ENCODE data around the gene RILPL2.
"Not testable (repeated sequence)": the region's sequence is repeated elsewhere in the genome, so short reads cannot be mapped to it uniquely, and the experiment has no call there.

The RILPL2 gene

GRCh38 chr12:123441523-123442164 lies 5.2 kb upstream of the RILPL2 start:
- Mint-ChIP-seq H3K27ac (no peak overlapping the region), H3K4me1 (ENCODE audit: low read depth) (peaks cover 23% of the 10 kb centered on the region), H3K4me3 (no peak overlapping the region), H3K27me3 (no peaks in the 10 kb centered on the region), H3K36me3 (ENCODE audit: low read depth) (no peaks in the 10 kb centered on the region), H3K9me3 (no peaks in the 10 kb centered on the region)
- no peak for DNase-seq

DNA sequence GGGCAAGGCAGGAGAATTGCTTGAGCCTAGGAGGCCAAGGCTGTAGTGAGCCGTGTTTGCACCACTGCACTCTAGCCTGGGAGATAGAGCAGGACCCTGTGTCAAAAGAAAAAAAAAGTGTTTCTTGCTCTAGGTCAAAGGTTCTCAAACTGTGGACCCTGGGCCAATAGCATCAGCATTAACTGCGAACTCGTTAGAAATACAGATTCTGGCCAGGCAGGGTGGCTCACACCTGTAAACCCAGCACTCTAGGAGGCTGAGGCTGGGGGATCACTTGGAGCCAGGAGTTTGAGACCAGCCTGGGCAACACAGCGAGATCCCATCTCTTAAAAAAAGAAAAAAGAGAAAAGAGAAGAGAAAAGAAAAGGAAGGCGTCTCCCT lies 858 bp downstream of the RILPL2 start:
- Mint-ChIP-seq H3K4me3 (peak overlapping the region; percentile 96), H3K36me3 (ENCODE audit: low read depth) (peaks cover 49% of the 10 kb centered on the region), H3K9me3 (no peaks in the 10 kb centered on the region), H3K27me3 (no peaks in the 10 kb centered on the region), H3K27ac (peak overlapping the region; percentile 99), H3K4me1 (ENCODE audit: low read depth) (peaks cover 58% of the 10 kb centered on the region)
- no peak for DNase-seq

- Mint-ChIP-seq H3K27ac (peak overlapping the region; percentile 99), H3K27me3 (no peaks in the 10 kb centered on the region), H3K9me3 (no peaks in the 10 kb centered on the region), H3K36me3 (ENCODE audit: low read depth) (peaks cover 67% of the 10 kb centered on the region), H3K4me1 (ENCODE audit: low read depth) (peaks cover 63% of the 10 kb centered on the region), H3K4me3 (peak overlapping the region; percentile 96)
- no peak for DNase-seq
Measured at GRCh38 chr12:123433615-123434014, 2.9 kb downstream of the RILPL2 start.

- not testable (repeated sequence) for DNase-seq, H3K9me3 Mint-ChIP-seq, H3K27me3 Mint-ChIP-seq
- Mint-ChIP-seq H3K4me1 (ENCODE audit: low read depth) (peaks cover 68% of the 10 kb centered on the region), H3K27ac (peak overlapping the region; percentile 99), H3K36me3 (ENCODE audit: low read depth) (peaks cover 81% of the 10 kb centered on the region), H3K4me3 (peak overlapping the region; percentile 96)
Measured at GRCh38 chr12:123431951-123432817, 4.3 kb downstream of the RILPL2 start.

DNA sequence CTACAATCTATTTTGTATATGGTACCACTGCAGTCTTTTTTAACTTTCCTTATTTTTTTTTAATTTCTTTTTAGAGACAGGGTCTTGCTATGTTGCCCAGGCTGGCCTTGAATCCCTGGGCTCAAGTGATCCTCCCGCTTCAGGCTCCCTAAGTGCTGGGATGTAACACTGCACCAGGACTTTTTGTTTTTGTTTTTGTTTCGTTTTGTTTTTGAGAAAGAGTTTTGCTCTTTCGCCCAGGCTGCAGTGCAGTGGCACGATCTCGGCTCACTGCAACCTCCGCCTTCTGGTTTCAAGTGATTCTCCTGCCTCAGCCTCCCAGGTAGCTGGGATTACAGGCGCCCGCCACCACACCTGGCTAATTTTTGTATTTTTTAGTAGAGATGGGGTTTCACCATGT lies 7.4 kb downstream of the RILPL2 start:
- DNase-seq, H3K27me3 Mint-ChIP-seq, H3K4me3 Mint-ChIP-seq, H3K9me3 Mint-ChIP-seq: not testable (repeated sequence)
- peaks cover 50% of the 10 kb centered on the region for H3K4me1 Mint-ChIP-seq (ENCODE audit: low read depth)
- H3K36me3 Mint-ChIP-seq (ENCODE audit: low read depth) = peaks cover 80% of the 10 kb centered on the region
- peak overlapping the region; percentile 90 for H3K27ac Mint-ChIP-seq

DNA sequence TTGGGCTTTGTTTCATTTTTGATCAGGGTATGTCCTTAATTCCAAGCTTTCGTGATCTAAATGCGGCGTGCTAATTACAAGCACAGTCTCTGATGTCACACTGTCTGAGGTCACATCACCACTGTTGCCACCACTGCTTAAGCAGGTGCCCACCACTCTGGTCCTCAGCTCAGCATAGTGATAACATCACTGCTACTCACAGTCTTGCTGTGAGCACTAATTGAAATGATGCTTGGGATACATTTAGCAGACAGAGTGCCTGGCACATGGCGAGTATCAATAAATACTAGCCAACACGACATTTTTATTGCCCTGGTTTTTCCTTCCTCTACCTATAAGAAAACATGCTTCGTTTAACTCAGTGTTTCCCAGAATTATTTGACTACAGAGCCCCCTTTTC lies 7.9 kb downstream of the RILPL2 start:
- no peaks in the 10 kb centered on the region for H3K9me3 Mint-ChIP-seq
- peak overlapping the region; percentile 34 for H3K4me3 Mint-ChIP-seq
- H3K36me3 Mint-ChIP-seq (ENCODE audit: low read depth) = peaks cover 80% of the 10 kb centered on the region
- no peaks in the 10 kb centered on the region for H3K27me3 Mint-ChIP-seq
- peaks cover 45% of the 10 kb centered on the region for H3K4me1 Mint-ChIP-seq (ENCODE audit: low read depth)
- peak overlapping the region; percentile 90 for H3K27ac Mint-ChIP-seq
- DNase-seq = no peak

DNA sequence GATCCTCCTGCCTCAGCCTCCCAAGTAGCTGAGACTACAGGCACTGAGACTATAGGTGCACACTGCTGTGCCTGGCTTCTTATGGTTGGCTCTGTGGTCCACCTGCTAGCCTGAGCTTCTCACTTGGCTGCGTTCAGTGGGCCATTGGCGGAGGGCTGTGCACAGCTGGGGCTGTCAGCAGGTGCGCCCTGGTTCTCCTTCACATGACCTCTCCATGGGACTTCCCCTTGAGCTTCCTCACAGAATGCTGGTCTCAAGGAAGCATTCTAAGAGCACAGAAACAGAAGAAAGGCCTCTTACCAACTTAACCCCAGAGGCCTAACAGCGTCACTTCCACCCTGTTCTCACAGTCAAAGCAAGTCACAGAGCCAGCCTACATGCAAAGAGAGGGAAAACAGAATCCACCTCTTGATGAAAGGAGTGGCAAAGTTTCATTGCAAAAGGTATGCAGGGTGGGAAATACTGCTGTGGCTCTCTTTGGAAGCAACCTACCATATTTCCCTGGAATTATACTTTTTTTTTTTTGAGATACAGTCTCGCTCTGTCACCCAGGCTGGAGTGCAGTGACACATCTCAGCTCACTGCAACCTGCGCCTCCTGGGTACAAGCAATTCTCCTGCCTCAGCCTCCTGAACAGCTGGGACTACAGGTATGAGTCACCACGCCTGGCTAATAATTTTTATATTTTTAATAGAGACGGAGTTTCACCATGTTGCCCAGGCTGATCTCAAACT lies 9.3 kb downstream of the RILPL2 start:
- Mint-ChIP-seq H3K9me3 (no peaks in the 10 kb centered on the region), H3K27ac (peak overlapping the region; percentile 90), H3K27me3 (no peaks in the 10 kb centered on the region), H3K4me3 (peak overlapping the region; percentile 34), H3K4me1 (ENCODE audit: low read depth) (peaks cover 32% of the 10 kb centered on the region), H3K36me3 (ENCODE audit: low read depth) (peaks cover 80% of the 10 kb centered on the region)
- DNase-seq = no peak

DNA sequence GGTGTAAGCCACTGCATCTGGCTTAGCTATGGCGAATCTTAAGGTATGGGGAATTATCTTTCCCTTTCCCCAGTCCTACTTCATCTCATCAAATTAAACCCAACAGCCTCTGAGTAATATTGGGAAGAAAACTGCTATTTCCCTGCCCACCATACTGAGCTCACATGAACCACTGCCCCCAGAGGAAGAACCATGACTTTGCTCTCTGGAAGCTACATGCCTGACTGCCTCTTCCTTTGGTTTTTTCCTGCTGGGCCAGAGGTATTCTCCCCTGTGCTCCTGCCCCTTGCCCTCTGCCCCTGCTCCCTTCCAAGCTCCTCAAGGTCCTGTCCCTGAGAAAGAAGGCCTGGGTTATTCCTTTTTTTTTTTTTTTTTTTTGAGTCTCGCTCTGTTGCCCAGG lies 15.2 kb downstream of the RILPL2 start:
- DNase-seq = no peak
- Mint-ChIP-seq H3K4me1 (ENCODE audit: low read depth) (no peaks in the 10 kb centered on the region), H3K36me3 (ENCODE audit: low read depth) (peaks cover 78% of the 10 kb centered on the region), H3K4me3 (no peak overlapping the region), H3K27me3 (no peaks in the 10 kb centered on the region), H3K9me3 (no peaks in the 10 kb centered on the region), H3K27ac (no peak overlapping the region)

DNA sequence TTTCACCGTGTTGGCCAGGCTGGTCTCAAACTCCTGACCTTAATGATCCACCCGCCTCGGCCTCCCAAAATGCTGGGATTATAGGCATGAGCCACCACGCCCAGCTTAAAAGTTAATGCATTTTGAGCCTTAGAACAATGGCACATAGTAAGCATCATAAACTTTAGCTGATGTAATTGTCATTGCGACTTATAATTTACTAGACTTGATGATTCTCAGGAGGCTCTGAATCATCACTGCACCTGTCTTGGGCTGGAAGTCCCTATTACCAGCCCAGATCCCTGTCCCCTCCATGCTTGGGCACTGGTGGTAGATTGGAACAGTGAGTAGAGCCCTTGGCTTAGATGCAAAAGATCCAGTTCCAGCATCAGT lies 26.5 kb downstream of the RILPL2 start:
- Mint-ChIP-seq H3K27ac (peak overlapping the region; percentile 71), H3K4me3 (no peak overlapping the region)

GRCh38 chr12:123409284-123410040 lies 27.0 kb downstream of the RILPL2 start:
- DNase-seq, H3K27me3 Mint-ChIP-seq: not testable (repeated sequence)
- H3K36me3 Mint-ChIP-seq (ENCODE audit: low read depth) = peaks cover 75% of the 10 kb centered on the region

More for the DNA sequence above, 26.5 kb downstream of the RILPL2 start:
- Mint-ChIP-seq H3K4me1 (ENCODE audit: low read depth) (no peaks in the 10 kb centered on the region), H3K36me3 (ENCODE audit: low read depth) (peaks cover 74% of the 10 kb centered on the region), H3K9me3 (no peaks in the 10 kb centered on the region), H3K27me3 (no peaks in the 10 kb centered on the region)
- DNase-seq = no peak

DNA sequence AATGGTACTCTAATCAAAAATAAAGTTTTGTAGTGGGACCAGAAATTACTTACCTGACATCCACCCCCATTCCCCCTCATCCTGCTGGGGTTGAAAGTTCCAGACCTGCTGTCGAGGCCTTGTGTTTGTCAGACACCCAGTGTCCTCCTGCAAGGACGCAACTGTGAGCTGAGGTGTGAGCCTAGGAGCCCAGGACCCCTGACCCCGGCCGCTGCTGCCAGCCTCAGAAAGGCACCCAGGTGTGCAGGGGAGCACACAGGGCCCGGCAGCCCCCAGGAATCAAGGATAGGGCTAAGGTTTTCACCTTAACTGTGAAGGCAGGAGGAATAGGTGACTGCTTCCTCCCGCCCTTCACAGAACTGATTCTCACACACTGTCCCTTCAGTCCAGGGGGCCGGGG lies 27.9 kb downstream of the RILPL2 start:
- H3K27ac Mint-ChIP-seq = not testable (repeated sequence)

More at GRCh38 chr12:123409284-123410040, 27.0 kb downstream of the RILPL2 start:
- H3K9me3 Mint-ChIP-seq; H3K4me1 Mint-ChIP-seq (ENCODE audit: low read depth); H3K4me3 Mint-ChIP-seq: not testable (repeated sequence)
- peak overlapping the region; percentile 71 for H3K27ac Mint-ChIP-seq

GRCh38 chr12:123407934-123408333 lies 28.6 kb downstream of the RILPL2 start:
- not testable (repeated sequence) for H3K9me3 Mint-ChIP-seq; H3K27ac Mint-ChIP-seq; DNase-seq; H3K4me1 Mint-ChIP-seq (ENCODE audit: low read depth); H3K4me3 Mint-ChIP-seq; H3K27me3 Mint-ChIP-seq
- H3K36me3 Mint-ChIP-seq (ENCODE audit: low read depth) = peaks cover 79% of the 10 kb centered on the region

More for the DNA sequence above, 27.9 kb downstream of the RILPL2 start:
- DNase-seq; H3K27me3 Mint-ChIP-seq; H3K4me3 Mint-ChIP-seq; H3K4me1 Mint-ChIP-seq (ENCODE audit: low read depth); H3K9me3 Mint-ChIP-seq: not testable (repeated sequence)
- H3K36me3 Mint-ChIP-seq (ENCODE audit: low read depth) = peaks cover 79% of the 10 kb centered on the region

GRCh38 chr12:123407269-123407668 lies 29.2 kb downstream of the RILPL2 start:
- not testable (repeated sequence) for H3K27me3 Mint-ChIP-seq; H3K4me3 Mint-ChIP-seq; H3K9me3 Mint-ChIP-seq; H3K4me1 Mint-ChIP-seq (ENCODE audit: low read depth); DNase-seq
- peak overlapping the region; percentile 33 for H3K27ac Mint-ChIP-seq
- peaks cover 79% of the 10 kb centered on the region for H3K36me3 Mint-ChIP-seq (ENCODE audit: low read depth)

DNA sequence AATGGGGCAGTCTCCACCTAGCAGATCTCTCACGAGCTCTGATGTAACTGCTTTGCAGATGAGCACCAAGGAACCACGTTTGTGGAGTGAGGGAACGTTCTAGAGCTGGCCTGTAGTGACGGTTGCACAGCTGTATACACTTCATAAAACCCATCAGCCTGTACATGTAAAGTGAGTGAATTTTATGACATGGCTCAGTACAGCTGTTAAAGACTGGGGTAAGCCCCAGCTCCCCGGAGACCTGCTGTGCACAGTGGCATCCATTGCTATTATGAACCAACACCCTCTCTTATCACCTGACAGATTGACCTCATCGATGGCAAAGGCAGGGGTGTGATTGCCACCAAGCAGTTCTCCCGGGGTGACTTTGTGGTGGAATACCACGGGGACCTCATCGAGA lies 31.9 kb downstream of the RILPL2 start:
- Mint-ChIP-seq H3K4me1 (ENCODE audit: low read depth) (peaks cover 2% of the 10 kb centered on the region), H3K9me3 (no peaks in the 10 kb centered on the region), H3K4me3 (no peak overlapping the region), H3K27me3 (no peaks in the 10 kb centered on the region), H3K36me3 (ENCODE audit: low read depth) (peaks cover 78% of the 10 kb centered on the region), H3K27ac (no peak overlapping the region)
- DNase-seq = no peak
